Brain microvascular endothelial cell (primary cell): Measurements from ENCODE around the gene ANKRD9.

ENCODE experiments used
- DNase-seq: peaks from one replicate; pipeline ENCODE4 v3.0.0-alpha.2; 2020
- H3K27ac ChIP-seq: fragments of 250-450 bp; sonication (Bioruptor Pico); 2 replicates; pipeline ENCODE4 v1.5.1; 2020; ENCODE audit warnings: mild to moderate bottlenecking, moderate library complexity
- H3K27me3 ChIP-seq: fragments of 250-450 bp; sonication (Bioruptor Pico); replicated peaks from 2 replicates; pipeline ENCODE4 v1.5.1; 2020; ENCODE audit warnings: mild to moderate bottlenecking
- H3K36me3 ChIP-seq: fragments of 250-450 bp; sonication (Bioruptor Pico); replicated peaks from 2 replicates; pipeline ENCODE4 v1.5.1; 2020; ENCODE audit warnings: mild to moderate bottlenecking
- H3K4me3 ChIP-seq: 2 replicates; pipeline ENCODE4 v1.5.1; 2011; ENCODE audit warnings: low read depth, mild to moderate bottlenecking, control low read depth, low read length, moderate library complexity
- in situ Hi-C: cut with HindIII; loops from 2 replicates; pipeline ENCODE4 v1.10.0; 2017; ENCODE audit warnings: low sequenced_read_pairs, low pct_ligation_motif_present
- TF ChIP-seq, protein P1 (sequence below): IDR thresholded peaks from 2 replicates; pipeline ENCODE4 v1.5.1; 2011; ENCODE audit warnings: low read depth, mild to moderate bottlenecking, moderate library complexity, low read length, control low read depth, inconsistent platforms; ENCODE audit errors: missing control alignments

Gene ANKRD9

DNA sequence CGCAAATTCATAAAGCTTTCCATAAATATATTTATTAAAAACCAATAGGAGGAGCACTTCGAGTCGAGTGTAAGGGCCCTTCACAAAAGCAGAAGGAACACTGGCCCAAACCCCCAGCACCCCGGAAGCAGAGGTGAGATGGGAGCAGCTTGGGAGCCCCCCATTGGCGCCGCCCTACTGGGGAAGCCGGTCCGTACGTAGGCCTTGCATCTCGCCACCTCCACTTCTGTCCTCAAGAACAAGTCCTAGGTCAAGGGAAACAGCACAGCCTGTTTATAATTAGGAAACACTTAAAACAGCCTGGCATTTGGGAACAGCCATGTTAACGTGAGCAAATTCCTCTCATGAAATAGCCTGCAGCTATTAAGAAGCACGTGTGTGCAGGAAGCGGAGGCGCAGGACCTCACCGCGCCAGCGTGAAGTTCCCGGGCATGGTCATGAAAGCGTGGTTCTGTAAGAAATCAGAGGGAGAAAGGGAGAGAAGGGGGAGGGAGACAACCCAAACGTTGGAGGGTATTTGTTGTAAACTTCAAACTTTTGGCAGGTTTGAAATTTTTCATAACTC is 7.7 kb downstream of the ANKRD9 start:
- Histone ChIP-seq H3K36me3 (peaks cover 10% of the 10 kb centered on the region), H3K27me3 (no peaks in the 10 kb centered on the region), H3K4me3 (no peak overlapping the region), H3K27ac (no peak overlapping the region)
- TF ChIP-seq, protein P1, sequence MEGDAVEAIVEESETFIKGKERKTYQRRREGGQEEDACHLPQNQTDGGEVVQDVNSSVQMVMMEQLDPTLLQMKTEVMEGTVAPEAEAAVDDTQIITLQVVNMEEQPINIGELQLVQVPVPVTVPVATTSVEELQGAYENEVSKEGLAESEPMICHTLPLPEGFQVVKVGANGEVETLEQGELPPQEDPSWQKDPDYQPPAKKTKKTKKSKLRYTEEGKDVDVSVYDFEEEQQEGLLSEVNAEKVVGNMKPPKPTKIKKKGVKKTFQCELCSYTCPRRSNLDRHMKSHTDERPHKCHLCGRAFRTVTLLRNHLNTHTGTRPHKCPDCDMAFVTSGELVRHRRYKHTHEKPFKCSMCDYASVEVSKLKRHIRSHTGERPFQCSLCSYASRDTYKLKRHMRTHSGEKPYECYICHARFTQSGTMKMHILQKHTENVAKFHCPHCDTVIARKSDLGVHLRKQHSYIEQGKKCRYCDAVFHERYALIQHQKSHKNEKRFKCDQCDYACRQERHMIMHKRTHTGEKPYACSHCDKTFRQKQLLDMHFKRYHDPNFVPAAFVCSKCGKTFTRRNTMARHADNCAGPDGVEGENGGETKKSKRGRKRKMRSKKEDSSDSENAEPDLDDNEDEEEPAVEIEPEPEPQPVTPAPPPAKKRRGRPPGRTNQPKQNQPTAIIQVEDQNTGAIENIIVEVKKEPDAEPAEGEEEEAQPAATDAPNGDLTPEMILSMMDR = peak; percentile 24
- in situ Hi-C loops = no loop called here
- DNase-seq = no peak

DNA sequence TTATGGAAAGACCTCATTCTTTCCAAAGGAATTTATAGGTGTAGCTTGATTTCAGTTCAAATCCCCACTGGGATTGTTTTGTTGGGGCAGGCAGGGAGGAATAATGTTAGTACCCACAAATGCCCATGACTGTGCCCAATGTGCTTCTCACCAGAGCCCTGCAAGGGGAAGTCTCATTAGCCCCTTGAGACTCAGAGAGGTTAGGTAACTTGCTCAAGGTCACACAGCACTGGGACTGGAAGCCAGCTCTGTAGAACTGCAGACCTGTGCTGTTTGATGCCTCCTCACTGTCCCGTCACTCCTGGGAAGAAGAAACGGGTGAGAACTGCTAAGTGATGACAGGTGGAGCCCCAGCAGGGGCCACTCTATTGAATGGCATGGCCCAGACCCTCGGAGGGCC is 8.9 kb downstream of the ANKRD9 start:
- Histone ChIP-seq H3K4me3 (no peak overlapping the region), H3K27me3 (no peaks in the 10 kb centered on the region), H3K36me3 (peaks cover 10% of the 10 kb centered on the region), H3K27ac (peak overlapping the region; percentile 46)
- in situ Hi-C loops = no loop called here
- TF ChIP-seq, protein P1 = no peak
- no peak for DNase-seq

DNA sequence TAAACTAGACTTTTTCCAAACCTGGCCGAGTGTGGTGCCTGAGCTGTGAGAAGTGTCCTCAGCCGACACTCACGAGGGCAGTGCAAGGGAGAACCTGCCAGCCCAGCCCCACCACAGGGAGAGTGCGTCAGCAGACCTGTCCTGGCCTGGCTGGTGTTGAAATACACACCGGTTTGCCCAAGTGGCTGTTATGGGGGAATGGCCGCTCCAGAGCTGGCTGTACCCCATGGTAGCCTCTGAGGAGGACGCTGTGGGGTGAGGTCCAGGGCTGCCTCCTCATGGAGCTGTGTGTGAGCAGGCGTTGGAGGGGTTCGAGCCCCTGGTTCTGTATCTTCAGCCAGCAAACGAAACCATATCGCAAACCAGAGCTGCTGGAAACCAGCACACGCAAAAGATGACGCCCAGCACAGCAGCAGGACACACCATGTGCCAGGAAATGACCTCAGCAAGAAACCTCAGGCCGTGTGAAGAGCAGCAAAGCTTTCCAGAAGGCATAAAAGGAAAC is 9.4 kb downstream of the ANKRD9 start:
- TF ChIP-seq, protein P1 = no peak
- no peak overlapping the region for H3K4me3 ChIP-seq
- in situ Hi-C loops = no loop called here
- H3K27me3 ChIP-seq = no peaks in the 10 kb centered on the region
- H3K36me3 ChIP-seq = peaks cover 10% of the 10 kb centered on the region
- H3K27ac ChIP-seq = peak overlapping the region; percentile 71
- DNase-seq = peak; percentile 83

DNA sequence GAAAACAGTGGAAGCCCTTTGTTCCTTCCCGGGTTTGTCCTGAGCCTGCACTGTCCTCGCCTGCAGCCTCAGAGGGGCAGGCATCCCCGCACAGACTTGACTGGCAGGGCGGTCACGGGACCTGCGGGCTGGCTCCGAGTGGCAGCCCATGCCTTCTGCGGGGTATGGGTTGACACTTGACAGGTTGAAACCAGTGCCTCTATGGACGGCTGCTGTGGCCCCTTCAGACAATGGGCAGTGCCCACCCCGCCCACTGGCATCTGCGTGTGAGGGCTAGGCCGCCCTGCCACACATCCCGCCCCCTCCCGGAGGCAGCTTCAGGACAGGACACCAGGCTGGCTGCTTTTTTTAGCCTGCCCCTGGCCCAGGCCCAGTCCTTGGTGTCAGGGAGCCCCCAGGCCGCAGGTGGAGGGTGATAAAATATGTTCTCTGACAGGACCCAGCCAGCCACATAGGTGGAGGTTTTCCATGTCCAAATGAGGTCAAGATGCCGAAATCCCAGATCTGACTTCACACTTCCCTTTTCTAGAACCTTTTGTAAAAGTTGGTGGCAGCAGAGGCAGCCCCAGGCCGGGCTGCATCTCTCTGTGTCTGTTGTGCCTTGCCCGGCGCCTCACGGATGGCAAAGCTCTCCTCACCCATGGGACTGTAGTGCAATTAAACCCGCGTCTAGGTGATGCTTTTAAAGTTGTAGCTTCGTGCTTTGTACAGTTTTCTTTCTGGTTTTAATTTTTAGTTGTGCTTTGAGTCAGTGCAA is 10.0 kb downstream of the ANKRD9 start:
- Histone ChIP-seq H3K27ac (peak overlapping the region; percentile 71), H3K36me3 (peaks cover 10% of the 10 kb centered on the region), H3K27me3 (no peaks in the 10 kb centered on the region), H3K4me3 (no peak overlapping the region)
- TF ChIP-seq, protein P1 = no peak
- DNase-seq = no peak
- in situ Hi-C loops = no loop called here

DNA sequence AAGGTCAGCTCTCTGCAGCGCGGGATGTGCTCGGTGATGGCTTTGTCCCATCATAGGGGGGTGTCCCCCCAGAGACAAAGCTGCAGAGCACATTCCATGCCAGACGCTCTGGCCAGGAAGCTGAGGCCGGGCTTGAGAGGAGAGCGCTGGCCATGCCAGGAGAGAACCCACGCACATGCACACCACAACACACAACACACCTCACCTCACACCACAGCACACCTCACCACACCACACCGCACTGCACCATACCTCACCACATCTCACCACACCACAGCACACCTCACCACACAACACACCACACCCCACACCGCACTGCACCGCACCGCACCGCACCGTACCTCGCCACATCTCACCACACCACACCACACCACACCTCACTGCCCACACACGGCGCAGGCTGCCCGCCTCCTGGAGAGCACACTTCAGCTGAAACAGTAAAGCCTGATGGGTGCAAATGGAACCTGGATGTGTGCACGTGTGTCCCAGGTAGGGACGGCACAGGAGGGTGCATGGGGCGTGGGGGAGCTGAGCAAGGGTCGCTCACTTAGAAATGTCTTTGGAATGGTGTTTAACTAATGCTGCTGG is 10.8 kb downstream of the ANKRD9 start:
- no peak for DNase-seq
- in situ Hi-C loops = no loop called here
- Histone ChIP-seq H3K4me3 (no peak overlapping the region), H3K27ac (no peak overlapping the region), H3K27me3 (no peaks in the 10 kb centered on the region), H3K36me3 (peaks cover 10% of the 10 kb centered on the region)
- TF ChIP-seq, protein P1 = no peak
